Measurements from ENCODE around the gene STX10.

Gene STX10

DNA sequence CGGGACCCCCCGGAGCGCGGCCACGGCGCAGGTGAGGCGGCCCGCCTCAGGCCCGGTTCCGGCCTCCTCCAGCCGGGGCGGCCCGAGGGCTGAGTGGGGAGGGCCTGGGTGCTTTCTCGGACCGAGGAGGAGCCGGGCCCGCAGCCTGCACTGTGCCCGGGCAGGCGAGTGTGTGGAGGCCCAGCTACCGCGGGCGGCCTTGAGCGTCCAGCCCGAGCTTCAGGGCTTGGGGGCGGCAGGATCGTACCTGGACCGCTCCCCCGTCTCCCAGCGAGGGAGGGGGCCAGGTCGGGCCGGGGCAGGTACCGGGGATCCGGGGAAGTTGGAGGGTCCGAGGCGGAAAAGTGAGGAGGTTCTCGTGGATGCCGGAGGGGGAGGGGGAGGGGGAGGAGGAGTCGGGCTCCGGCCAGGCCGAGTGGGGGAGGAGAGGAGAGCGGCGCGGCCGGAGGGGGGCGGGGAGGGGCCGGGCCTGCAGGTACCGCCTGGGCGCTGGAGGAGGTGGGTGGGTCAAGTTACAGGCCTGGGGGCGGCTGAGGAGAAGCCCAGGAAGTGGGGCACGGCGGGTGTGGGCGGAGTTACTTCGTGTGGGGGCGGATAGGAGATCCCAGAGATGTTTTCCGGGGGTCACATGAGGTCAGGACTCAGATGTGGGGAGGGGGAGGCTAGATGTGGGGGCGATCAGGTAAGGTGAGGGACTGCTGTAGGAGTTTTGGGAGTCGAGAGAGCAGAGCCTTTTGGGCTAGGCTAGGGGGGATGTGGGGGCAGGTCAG is 31.6 kb downstream of the STX10 start:
- Histone ChIP-seq H3K27ac (peak overlapping the region; percentile 90), H3K4me3 (ENCODE audit: low read depth, low read length) (peak overlapping the region; percentile 90), H3K27me3 (replicated peaks) (no peaks in the 10 kb centered on the region), H3K36me3 (replicated peaks) (peaks cover 12% of the 10 kb centered on the region)
- DNase-seq: no peak
- in situ Hi-C loops (cut with HindIII; ENCODE audit: low pct_ligation_motif_present, low sequenced_read_pairs): no loop called here
- no peak for TF ChIP-seq CTCF (IDR thresholded peaks at IDR 0.05; ENCODE audit: low read depth, low read length, missing control alignments)

DNA sequence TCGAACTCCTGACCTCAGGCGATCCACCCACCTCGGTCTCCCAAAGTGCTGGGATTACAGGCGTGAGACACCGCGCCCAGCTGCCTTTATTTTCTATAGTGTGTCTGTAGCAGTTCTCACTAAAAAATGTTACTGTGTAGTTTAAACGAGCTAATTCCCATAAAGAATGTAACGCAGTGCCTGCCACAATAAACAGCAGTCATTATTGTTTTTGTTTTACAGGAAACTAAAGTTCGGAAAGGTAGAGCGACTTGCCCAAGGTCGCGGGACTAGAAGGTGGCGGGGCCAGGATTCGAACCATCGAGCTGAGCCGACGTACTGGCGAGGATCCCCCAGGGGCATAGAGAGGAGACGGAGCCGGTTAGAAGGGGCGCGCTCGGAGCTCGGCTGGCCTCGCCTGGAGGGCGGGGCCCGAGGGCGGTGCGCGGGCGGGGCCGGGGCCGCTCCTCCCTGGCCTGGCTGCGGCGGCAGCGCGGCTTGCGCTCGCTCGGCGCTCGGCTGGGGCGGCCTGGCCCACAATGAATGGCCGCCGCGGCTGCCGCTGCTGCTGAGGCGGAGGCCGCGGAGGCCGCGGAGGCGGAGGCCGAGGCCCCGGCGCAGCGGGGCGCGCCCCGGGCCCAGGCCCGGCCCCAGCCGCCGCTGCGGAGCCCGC is 32.3 kb downstream of the STX10 start, which contains the start of gene NACC1:
Gene NACC1, plus strand, starts transcription at position 493 of the 652 bp plus-strand sequence. CDS start 16,944 bp downstream, outside the sequence.
- Histone ChIP-seq H3K36me3 (replicated peaks) (peaks cover 19% of the 10 kb centered on the region), H3K4me3 (ENCODE audit: low read depth, low read length) (peak within 1 kb of the TSS; percentile 98), H3K27ac (peak within 1 kb of the TSS; percentile 90), H3K27me3 (replicated peaks) (no peaks in the 10 kb centered on the region)
- TF ChIP-seq CTCF (IDR thresholded peaks at IDR 0.05; ENCODE audit: low read depth, low read length, missing control alignments): no peak
- DNase-seq: peak; percentile 80
- in situ Hi-C loops (cut with HindIII; ENCODE audit: low pct_ligation_motif_present, low sequenced_read_pairs): no loop called here

- DNase-seq: no peak
- Histone ChIP-seq H3K36me3 (replicated peaks) (peaks cover 24% of the 10 kb centered on the region), H3K27me3 (replicated peaks) (no peaks in the 10 kb centered on the region), H3K27ac (peak overlapping the region; percentile 73), H3K4me3 (ENCODE audit: low read depth, low read length) (peak overlapping the region; percentile 98)
- no peak for TF ChIP-seq CTCF (IDR thresholded peaks at IDR 0.05; ENCODE audit: low read depth, low read length, missing control alignments)
- in situ Hi-C loops (cut with HindIII; ENCODE audit: low pct_ligation_motif_present, low sequenced_read_pairs): no loop called here
Observed at GRCh38 chr19:13117176-13117771, 32.9 kb downstream of the STX10 start.

DNA sequence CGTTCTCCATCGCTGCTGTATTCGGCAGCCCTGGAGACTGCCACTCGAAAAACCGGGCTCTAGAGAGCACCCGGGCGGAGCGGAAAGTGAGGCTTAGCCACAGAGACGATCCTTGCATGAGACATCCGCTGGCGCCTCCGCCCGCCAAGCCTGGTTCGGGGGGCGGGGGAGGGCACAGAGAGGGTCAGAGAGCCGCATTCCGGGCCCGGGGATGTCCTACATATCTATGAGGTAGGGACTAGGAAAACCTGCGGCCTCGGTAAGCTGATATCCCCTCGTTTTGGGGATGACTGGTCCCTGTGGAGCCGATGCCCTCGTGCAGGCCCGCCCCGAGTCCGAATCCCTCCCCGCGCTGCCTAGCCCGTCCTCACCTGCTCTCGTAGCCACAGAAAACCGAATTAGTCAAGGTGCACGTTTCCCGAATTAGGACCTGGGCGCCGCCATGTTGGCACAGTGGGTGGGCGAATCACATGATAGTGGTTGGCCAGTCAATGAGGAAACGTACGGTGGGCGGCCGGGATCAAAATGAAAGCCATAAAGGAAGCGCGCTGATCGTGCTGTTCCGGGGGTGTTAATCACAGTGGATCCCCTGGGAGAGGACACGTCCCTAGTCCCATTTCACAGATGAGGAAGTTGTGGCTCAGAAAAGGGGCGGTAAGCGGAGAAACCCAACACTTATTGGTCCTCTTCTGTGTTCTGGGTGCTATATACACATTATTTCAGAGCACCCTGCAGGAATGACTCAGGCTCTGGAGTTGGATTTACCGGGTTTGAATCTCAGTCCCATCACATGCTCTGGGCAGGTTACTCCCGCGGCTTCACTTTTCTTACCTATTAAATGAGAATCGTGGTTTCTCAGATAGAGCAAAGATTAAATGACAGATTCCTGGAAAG is 33.6 kb downstream of the STX10 start, which contains the start of gene TRMT1:
Gene TRMT1, minus strand, starts transcription at position 459 of the 894 bp plus-strand sequence. Its CDS starts 341 bp downstream, at position 118.
- Histone ChIP-seq H3K36me3 (replicated peaks) (peaks cover 18% of the 10 kb centered on the region), H3K27ac (peak within 1 kb of the TSS; percentile 73), H3K27me3 (replicated peaks) (no peaks in the 10 kb centered on the region), H3K4me3 (ENCODE audit: low read depth, low read length) (peak within 1 kb of the TSS; percentile 98)
- no peak for TF ChIP-seq CTCF (IDR thresholded peaks at IDR 0.05; ENCODE audit: low read depth, low read length, missing control alignments)
- in situ Hi-C loops (cut with HindIII; ENCODE audit: low pct_ligation_motif_present, low sequenced_read_pairs): no loop called here
- peak; percentile 97 for DNase-seq

DNA sequence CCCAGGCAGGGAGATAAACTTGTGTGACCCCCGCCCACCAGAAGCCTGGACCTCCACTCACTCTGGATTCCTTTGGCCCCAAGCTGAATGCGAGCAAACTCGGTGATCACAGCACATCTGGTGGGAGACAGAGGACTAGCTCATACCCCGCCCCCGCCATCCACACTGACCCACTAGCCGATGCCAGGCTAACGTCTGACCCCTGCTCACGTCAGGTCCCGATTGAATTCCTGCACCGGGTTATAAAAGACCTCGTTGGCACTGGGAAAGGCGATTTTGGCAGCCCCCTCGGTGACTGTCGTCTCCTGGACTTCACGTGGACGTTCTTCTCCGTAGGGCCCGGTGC is 34.3 kb downstream of the STX10 start:
- peak overlapping the region; percentile 98 for H3K4me3 ChIP-seq (ENCODE audit: low read depth, low read length)
- no peaks in the 10 kb centered on the region for H3K27me3 ChIP-seq (replicated peaks)
- peak overlapping the region; percentile 73 for H3K27ac ChIP-seq
- DNase-seq: no peak
- TF ChIP-seq CTCF (IDR thresholded peaks at IDR 0.05; ENCODE audit: low read depth, low read length, missing control alignments): no peak
- in situ Hi-C loops (cut with HindIII; ENCODE audit: low pct_ligation_motif_present, low sequenced_read_pairs): no loop called here
- peaks cover 18% of the 10 kb centered on the region for H3K36me3 ChIP-seq (replicated peaks)
